Endometrial microvascular endothelial cells (primary cell): ENCODE data around the gene PCBP2. TPM values are rescaled to one million over a fixed set of nuclear protein-coding genes. Genes with fewer than 3 reads are reported as not detected.

ENCODE experiments used
- in situ Hi-C: cut with HindIII; loops from 2 replicates; pipeline ENCODE4 v1.10.0; 2017; ENCODE audit warnings: low sequenced_read_pairs, low pct_unique_long_range_greater_than_20kb; ENCODE audit errors: inconsistent ontology term
- total RNA-seq: library from RNA; depleted of rRNA; stranded (reverse); fragments of >200 nt; gene quantifications from one replicate; pipeline ENCODE4 v1.2.3, GENCODE V29; 2015; ENCODE audit errors: inconsistent ontology term

The PCBP2 gene
- total RNA-seq, 1 donor from 2014 or later: 407 TPM

DNA sequence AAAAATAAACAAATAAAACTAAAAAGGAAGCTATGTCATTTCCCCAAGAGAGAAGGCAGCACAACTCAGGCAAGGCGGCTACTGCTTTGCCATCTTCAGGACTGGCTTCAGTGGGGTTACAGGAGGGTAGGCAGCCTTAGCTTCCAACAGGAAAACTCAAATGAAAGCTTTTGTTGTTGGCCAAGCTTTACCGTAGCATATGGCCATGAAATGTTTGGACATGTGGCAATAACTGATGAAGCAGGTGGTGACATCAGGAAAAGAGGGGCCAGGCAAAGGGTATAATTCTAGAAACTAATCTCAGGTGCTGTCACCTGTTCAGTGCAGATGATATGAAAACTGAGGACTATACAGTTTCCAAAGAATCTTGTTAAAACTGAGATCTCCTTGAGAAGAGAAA is 78.2 kb downstream of the PCBP2 start:
- in situ Hi-C loops: no loop called here

Other genes starting within 250 kb of the PCBP2 start
- 0.93 TPM for gene ITGB7, start 244.9 kb upstream of the PCBP2 start, total RNA-seq
- gene RARG, start 219.9 kb upstream of the PCBP2 start, total RNA-seq: 23.5 TPM
- gene ESPL1, start 183.8 kb upstream of the PCBP2 start, total RNA-seq: 31.9 TPM
- gene PFDN5, start 156.6 kb upstream of the PCBP2 start, total RNA-seq: 419 TPM
- gene MYG1, start 152.4 kb upstream of the PCBP2 start, total RNA-seq: 55.1 TPM
- 93.8 TPM for gene AAAS, start 130.5 kb upstream of the PCBP2 start, total RNA-seq
- gene SP7, start 115.7 kb upstream of the PCBP2 start, total RNA-seq: not detected
- gene SP1, start 71.9 kb upstream of the PCBP2 start, total RNA-seq: 34.6 TPM
- gene AMHR2, start 28.2 kb upstream of the PCBP2 start, total RNA-seq: not detected
- 91.8 TPM for gene PRR13, start 10.4 kb upstream of the PCBP2 start, total RNA-seq
- 11.8 TPM for gene MAP3K12, start 47.4 kb downstream of the PCBP2 start, total RNA-seq
- gene TARBP2, start 49.2 kb downstream of the PCBP2 start, total RNA-seq: 43.3 TPM
- not detected for gene NPFF, start 55.4 kb downstream of the PCBP2 start, total RNA-seq
- gene ATF7, start 174.3 kb downstream of the PCBP2 start, total RNA-seq: 39.3 TPM
- gene ATP5MC2, start 224.0 kb downstream of the PCBP2 start, total RNA-seq: 587 TPM